H9 (cell line): ENCODE data around the gene BBS4. TPM values are rescaled to one million over a fixed set of nuclear protein-coding genes. Genes with fewer than 3 reads are reported as not detected.
"Not testable (repeated sequence)": the region's sequence is repeated elsewhere in the genome, so short reads cannot be mapped to it uniquely, and the experiment has no call there.

Experiments
- DNase-seq: peaks from one replicate; pipeline ENCODE4 v3.0.0-alpha.2; 2017
- H2AFZ ChIP-seq: one replicate; pipeline ENCODE4 v1.6.1; 2013; ENCODE audit warnings: mild to moderate bottlenecking, low read length, control low read depth, moderate library complexity
- H2AK5ac ChIP-seq: 2 replicates; pipeline ENCODE4 v1.6.1; 2013; ENCODE audit warnings: low read length, control low read depth, mixed read lengths; ENCODE audit not compliant: insufficient read length
- H2BK120ac ChIP-seq: one replicate; pipeline ENCODE4 v1.6.1; 2013; ENCODE audit warnings: low read depth, mild to moderate bottlenecking, low read length, control low read depth, inconsistent platforms; ENCODE audit not compliant: poor library complexity, severe bottlenecking
- H2BK12ac ChIP-seq: 2 replicates; pipeline ENCODE4 v1.6.1; 2013; ENCODE audit warnings: low read length, control low read depth, mixed read lengths, low read depth; ENCODE audit not compliant: insufficient read length
- H2BK15ac ChIP-seq: 2 replicates; pipeline ENCODE4 v1.6.1; 2013; ENCODE audit warnings: low read depth, low read length, control low read depth
- H2BK20ac ChIP-seq: one replicate; pipeline ENCODE4 v1.6.1; 2013; ENCODE audit warnings: low read depth, mild to moderate bottlenecking, low read length, control low read depth, inconsistent platforms; ENCODE audit not compliant: poor library complexity, severe bottlenecking
- H2BK5ac ChIP-seq: 2 replicates; pipeline ENCODE4 v1.6.1; 2013; ENCODE audit warnings: low read length, control low read depth, mixed read lengths; ENCODE audit not compliant: insufficient read length
- H3K14ac ChIP-seq: 2 replicates; pipeline ENCODE4 v1.6.1; 2013; ENCODE audit warnings: low read length, control low read depth; ENCODE audit not compliant: insufficient read depth
- H3K18ac ChIP-seq: 2 replicates; pipeline ENCODE4 v1.6.1; 2013; ENCODE audit warnings: low read depth, mild to moderate bottlenecking, mixed read lengths, low read length, control low read depth; ENCODE audit not compliant: insufficient read length
- H3K23ac ChIP-seq: 2 replicates; pipeline ENCODE4 v1.6.1; 2013; ENCODE audit warnings: low read length, control low read depth, mixed read lengths, low read depth; ENCODE audit not compliant: insufficient read length
- H3K23me2 ChIP-seq: 2 replicates; pipeline ENCODE4 v1.6.1; 2013; ENCODE audit warnings: low read depth, mild to moderate bottlenecking, mixed read lengths, low read length, control low read depth; ENCODE audit not compliant: insufficient read length, poor library complexity, severe bottlenecking
- H3K27ac ChIP-seq: 2 replicates; pipeline ENCODE4 v1.5.1; 2013; ENCODE audit warnings: low read length, control low read depth, mixed read lengths, low read depth; ENCODE audit not compliant: insufficient read length
- H3K27me3 ChIP-seq: 2 replicates; pipeline ENCODE4 v1.6.1; 2013; ENCODE audit warnings: low read length, control low read depth, inconsistent platforms; ENCODE audit not compliant: insufficient read depth
- H3K4ac ChIP-seq: 2 replicates; pipeline ENCODE4 v1.6.1; 2013; ENCODE audit warnings: low read depth, mild to moderate bottlenecking, control low read depth, inconsistent platforms, low read length, moderate library complexity
- H3K4me1 ChIP-seq: 2 replicates; pipeline ENCODE4 v1.6.1; 2013; ENCODE audit warnings: low read length, control low read depth, inconsistent platforms; ENCODE audit not compliant: insufficient read depth
- H3K4me2 ChIP-seq: 2 replicates; pipeline ENCODE4 v1.6.1; 2013; ENCODE audit warnings: low read length, control low read depth, mixed read lengths; ENCODE audit not compliant: insufficient read length, insufficient read depth
- H3K56ac ChIP-seq: 2 replicates; pipeline ENCODE4 v1.6.1; 2013; ENCODE audit warnings: low read depth, mild to moderate bottlenecking, mixed read lengths, low read length, control low read depth; ENCODE audit not compliant: insufficient read length
- H3K79me1 ChIP-seq: 2 replicates; pipeline ENCODE4 v1.6.1; 2013; ENCODE audit warnings: low read depth, mild to moderate bottlenecking, moderate library complexity, low read length, control low read depth, inconsistent platforms; ENCODE audit not compliant: insufficient read depth, poor library complexity, severe bottlenecking
- H3K79me2 ChIP-seq: 2 replicates; pipeline ENCODE4 v1.6.1; 2013; ENCODE audit warnings: low read length, control low read depth, inconsistent platforms; ENCODE audit not compliant: insufficient read depth
- H3K9ac ChIP-seq: 2 replicates; pipeline ENCODE4 v1.6.1; 2013; ENCODE audit warnings: low read length, control low read depth, mixed read lengths; ENCODE audit not compliant: insufficient read length; ENCODE audit errors: extremely low read depth
- H3K9me3 ChIP-seq: one replicate; pipeline ENCODE4 v1.6.1; 2013; ENCODE audit warnings: low read depth, low read length, inconsistent platforms; ENCODE audit not compliant: control insufficient read depth
- H3T11ph ChIP-seq: one replicate; pipeline ENCODE4 v1.6.1; 2013; ENCODE audit warnings: mild to moderate bottlenecking, low read length, control low read depth, inconsistent platforms
- H4K20me1 ChIP-seq: one replicate; pipeline ENCODE4 v1.6.1; 2013; ENCODE audit not compliant: control insufficient read depth, insufficient read length, insufficient read depth
- H4K5ac ChIP-seq: 2 replicates; pipeline ENCODE4 v1.6.1; 2013; ENCODE audit warnings: low read depth, mild to moderate bottlenecking, mixed read lengths, low read length, control low read depth; ENCODE audit not compliant: insufficient read length
- H4K8ac ChIP-seq: replicated peaks from 2 replicates; pipeline ENCODE4 v1.6.1; 2013; ENCODE audit warnings: low read length, control low read depth, mixed read lengths, low read depth; ENCODE audit not compliant: insufficient read length
- H4K91ac ChIP-seq: 2 replicates; pipeline ENCODE4 v1.6.1; 2013; ENCODE audit warnings: low read depth, mild to moderate bottlenecking, moderate library complexity, mixed read lengths, low read length, control low read depth; ENCODE audit not compliant: insufficient read length
- H3K27ac Mint-ChIP-seq, 3 experiments: 2 replicates in 2 of 3; 3 replicates in 1 of 3; pipeline ENCODE4 v1.8.0; 2020 to 2021; ENCODE audit warnings: mixed read lengths in 3 of 3, mild to moderate bottlenecking in 1 of 3, moderate library complexity in 1 of 3
- H3K27me3 Mint-ChIP-seq: 2 replicates; pipeline ENCODE4 v1.8.0; 2021; ENCODE audit warnings: low read depth, mild to moderate bottlenecking, moderate library complexity, mixed read lengths
- H3K36me3 Mint-ChIP-seq, 3 experiments: 2 replicates in 2 of 3; 3 replicates in 1 of 3; pipeline ENCODE4 v1.8.0; 2020 to 2021; ENCODE audit warnings: low read depth in 3 of 3, mixed read lengths in 3 of 3; ENCODE audit not compliant: insufficient read depth in 1 of 3
- H3K4me1 Mint-ChIP-seq, 2 experiments: 2 replicates each; pipeline ENCODE4 v1.8.0; 2020; ENCODE audit warnings: mixed read lengths in 2 of 2
- H3K4me3 Mint-ChIP-seq, 2 experiments: 2 replicates in 1 of 2; 3 replicates in 1 of 2; pipeline ENCODE4 v1.8.0; 2020 to 2021; ENCODE audit warnings: mild to moderate bottlenecking in 2 of 2, mixed read lengths in 2 of 2, moderate library complexity in 1 of 2
- H3K9me3 Mint-ChIP-seq, 2 experiments: 2 replicates in 1 of 2; 3 replicates in 1 of 2; pipeline ENCODE4 v1.8.0; 2020; ENCODE audit warnings: mild to moderate bottlenecking in 2 of 2, mixed read lengths in 2 of 2, moderate library complexity in 1 of 2
- CTCF ChIP-seq: fragments of 200-600 bp; sonication (generic); conservative IDR thresholded peaks from 3 replicates; pipeline ENCODE4 v1.8.0; 2021; ENCODE audit warnings: antibody characterized with exemption, mild to moderate bottlenecking
- WGBS: extraction: QIAGEN DNeasy Blood & Tissue Kit; methylation state at CpG from one replicate; pipeline ENCODE4 v1.1.7; 2013; ENCODE audit warnings: missing lambda C conversion rate, low lambda C conversion rate, mixed read lengths; ENCODE audit not compliant: insufficient read length; ENCODE audit errors: extremely low coverage; 5-methylcytosine and 5-hydroxymethylcytosine counted together
- total RNA-seq: library from RNA; stranded (reverse); gene quantifications from 2 replicates; pipeline ENCODE4 v1.2.1, GENCODE V29; 2021

The BBS4 gene
- total RNA-seq, 1 experiment from 2014 or later: 27.3 TPM

- no peaks in the 10 kb centered on the region for H4K20me1 ChIP-seq
- H2BK20ac ChIP-seq: no peak overlapping the region
- no peak overlapping the region for H4K8ac ChIP-seq
- Mint-ChIP-seq H3K4me1 (peaks cover 7 to 8% of the 10 kb centered on the region in 2 experiments), H3K36me3 (peaks cover 3 to 11% (median 10%) of the 10 kb centered on the region in 3 experiments; a peak in 5 of 7 replicates), H3K27me3 (no peaks in the 10 kb centered on the region), H3K9me3 (no peaks in the 10 kb centered on the region), H3K4me3 (no peak overlapping the region), H3K27ac (no peak overlapping the region)
- H3K23ac ChIP-seq: no peak overlapping the region
- TF ChIP-seq CTCF: no peak
- no peak overlapping the region for H2BK120ac ChIP-seq
- no peak for DNase-seq
- no peak overlapping the region for H3K4me2 ChIP-seq
- H3K14ac ChIP-seq: no peak overlapping the region
- H3K79me1 ChIP-seq: no peaks in the 10 kb centered on the region
- H4K91ac ChIP-seq: no peak overlapping the region
- H3K4ac ChIP-seq: no peak overlapping the region
- H2BK12ac ChIP-seq: no peak overlapping the region
- no peaks in the 10 kb centered on the region for H3K79me2 ChIP-seq
- no peaks in the 10 kb centered on the region for H3K27me3 ChIP-seq
- H3K9ac ChIP-seq: no peak overlapping the region
- no peaks in the 10 kb centered on the region for H3K9me3 ChIP-seq
- peaks cover 2% of the 10 kb centered on the region; the same call in 1 of the 2 replicates for H3K4me1 ChIP-seq
- no peak overlapping the region for H2AK5ac ChIP-seq
- H3T11ph ChIP-seq: no peak overlapping the region
- WGBS: no CpG with 5 or more reads among the region's 3 CpGs
- no peaks in the 10 kb centered on the region for H3K23me2 ChIP-seq
- H2BK15ac ChIP-seq: no peak overlapping the region
- H3K18ac ChIP-seq: no peak overlapping the region
- no peak overlapping the region for H3K56ac ChIP-seq
- H3K27ac ChIP-seq: no peak overlapping the region
- no peak overlapping the region for H2BK5ac ChIP-seq
- H4K5ac ChIP-seq: no peak overlapping the region
- no peak overlapping the region for H2AFZ ChIP-seq
Observed at GRCh38 chr15:72725446-72725845, 39.4 kb downstream of the BBS4 start.

- not testable (repeated sequence) for H3K79me2 ChIP-seq, H3T11ph ChIP-seq, H3K9me3 Mint-ChIP-seq, H3K9me3 ChIP-seq, H3K27me3 Mint-ChIP-seq, H2BK5ac ChIP-seq, H3K4me1 ChIP-seq, H3K4me2 ChIP-seq, H3K56ac ChIP-seq, H3K79me1 ChIP-seq, H3K9ac ChIP-seq, H2BK120ac ChIP-seq, H2AFZ ChIP-seq, DNase-seq, H2BK15ac ChIP-seq, H3K4me1 Mint-ChIP-seq, H3K4ac ChIP-seq, H2BK12ac ChIP-seq, H3K4me3 Mint-ChIP-seq, H4K91ac ChIP-seq, H3K27me3 ChIP-seq, H4K20me1 ChIP-seq, H3K27ac Mint-ChIP-seq, H3K27ac ChIP-seq, H2BK20ac ChIP-seq, H4K5ac ChIP-seq, H3K23ac ChIP-seq, H2AK5ac ChIP-seq, H3K14ac ChIP-seq, H3K23me2 ChIP-seq, H4K8ac ChIP-seq, H3K18ac ChIP-seq
- H3K36me3 Mint-ChIP-seq: peaks cover 3 to 11% (median 10%) of the 10 kb centered on the region in 3 experiments; a peak in 5 of 7 replicates
- no CpG with 5 or more reads among the region's 6 CpGs for WGBS
Observed at GRCh38 chr15:72725851-72726250, 39.8 kb downstream of the BBS4 start.
